Neural crest cell (in vitro differentiated cells): ENCODE results near the gene FAM20B. TPM values are rescaled to one million over a fixed set of nuclear protein-coding genes. Genes with fewer than 3 reads are reported as not detected.

Experiments
- DNase-seq: peaks from one replicate; pipeline ENCODE4 v3.0.0; 2021; ENCODE audit warnings: low read depth, mixed read lengths, low spot score
- H3K27ac Mint-ChIP-seq: one replicate; pipeline ENCODE4 v1.8.0; 2021; ENCODE audit warnings: mild to moderate bottlenecking, mixed read lengths; ENCODE audit not compliant: unreplicated experiment
- H3K27me3 Mint-ChIP-seq: 2 replicates; pipeline ENCODE4 v1.8.0; 2021; ENCODE audit warnings: low read depth, mild to moderate bottlenecking, mixed read lengths
- H3K36me3 Mint-ChIP-seq: 2 replicates; pipeline ENCODE4 v1.8.0; 2021; ENCODE audit warnings: low read depth, mild to moderate bottlenecking, mixed read lengths
- H3K4me1 Mint-ChIP-seq: 2 replicates; pipeline ENCODE4 v1.8.0; 2021; ENCODE audit warnings: mixed read lengths
- H3K4me3 Mint-ChIP-seq: one replicate; pipeline ENCODE4 v1.8.0; 2021; ENCODE audit warnings: mild to moderate bottlenecking, mixed read lengths
- H3K9me3 Mint-ChIP-seq: 2 replicates; pipeline ENCODE4 v1.8.0; 2021; ENCODE audit warnings: mixed read lengths
- total RNA-seq: library from RNA; stranded (reverse); gene quantifications from 2 replicates; pipeline ENCODE4 v1.2.1, GENCODE V29; 2021
- TF ChIP-seq, protein P1 (sequence below): fragments of 200-600 bp; sonication (generic); conservative IDR thresholded peaks from 2 replicates; pipeline ENCODE4 v1.5.0; 2021; ENCODE audit warnings: antibody characterized with exemption, mild to moderate bottlenecking

The FAM20B gene
- total RNA-seq, 1 donor from 2014 or later, result 39.7 TPM

DNA sequence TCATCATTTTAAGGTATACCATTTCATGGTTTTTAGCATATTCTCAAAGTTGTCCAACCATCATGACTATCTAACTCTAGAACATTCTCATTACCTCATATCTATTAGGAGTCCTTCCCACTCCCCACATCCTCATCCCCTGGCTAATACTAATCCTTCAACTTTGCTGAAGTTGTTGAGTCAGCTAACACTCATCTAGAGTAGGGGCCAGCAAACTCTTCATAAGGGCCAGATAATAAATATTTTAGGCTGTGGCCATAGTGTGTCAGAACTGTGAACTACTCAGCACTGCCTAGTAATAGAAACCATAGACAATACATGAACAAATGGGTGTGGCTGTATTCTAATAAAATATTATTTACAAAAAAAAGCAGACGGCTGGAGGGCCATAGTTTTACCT is 99.2 kb downstream of the FAM20B start:
- H3K4me3 Mint-ChIP-seq, result no peak overlapping the region
- peaks cover 4% of the 10 kb centered on the region for H3K36me3 Mint-ChIP-seq
- H3K9me3 Mint-ChIP-seq, result no peaks in the 10 kb centered on the region
- DNase-seq, result no peak
- no peak overlapping the region for H3K27ac Mint-ChIP-seq
- TF ChIP-seq, protein P1, sequence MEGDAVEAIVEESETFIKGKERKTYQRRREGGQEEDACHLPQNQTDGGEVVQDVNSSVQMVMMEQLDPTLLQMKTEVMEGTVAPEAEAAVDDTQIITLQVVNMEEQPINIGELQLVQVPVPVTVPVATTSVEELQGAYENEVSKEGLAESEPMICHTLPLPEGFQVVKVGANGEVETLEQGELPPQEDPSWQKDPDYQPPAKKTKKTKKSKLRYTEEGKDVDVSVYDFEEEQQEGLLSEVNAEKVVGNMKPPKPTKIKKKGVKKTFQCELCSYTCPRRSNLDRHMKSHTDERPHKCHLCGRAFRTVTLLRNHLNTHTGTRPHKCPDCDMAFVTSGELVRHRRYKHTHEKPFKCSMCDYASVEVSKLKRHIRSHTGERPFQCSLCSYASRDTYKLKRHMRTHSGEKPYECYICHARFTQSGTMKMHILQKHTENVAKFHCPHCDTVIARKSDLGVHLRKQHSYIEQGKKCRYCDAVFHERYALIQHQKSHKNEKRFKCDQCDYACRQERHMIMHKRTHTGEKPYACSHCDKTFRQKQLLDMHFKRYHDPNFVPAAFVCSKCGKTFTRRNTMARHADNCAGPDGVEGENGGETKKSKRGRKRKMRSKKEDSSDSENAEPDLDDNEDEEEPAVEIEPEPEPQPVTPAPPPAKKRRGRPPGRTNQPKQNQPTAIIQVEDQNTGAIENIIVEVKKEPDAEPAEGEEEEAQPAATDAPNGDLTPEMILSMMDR, result no peak
- H3K4me1 Mint-ChIP-seq, result no peaks in the 10 kb centered on the region
- H3K27me3 Mint-ChIP-seq, result no peaks in the 10 kb centered on the region

Other genes starting within 250 kb of the FAM20B start
- 0.21 and 0.96 TPM in 2 replicates for gene ANGPTL1, start 154.8 kb upstream of the FAM20B start, total RNA-seq
- 21.2 and 25.1 TPM in 2 replicates for gene TOR3A, start 56.2 kb downstream of the FAM20B start, total RNA-seq
- gene ABL2, start 203.8 kb downstream of the FAM20B start, total RNA-seq, result 22.9 and 25.6 TPM in 2 replicates